HK-2 (cell line): ENCODE results near the gene RAB3C.
A peak's percentile ranks its signal among the peaks of the same experiment; 100 is the strongest.
"Not testable (repeated sequence)": the region's sequence is repeated elsewhere in the genome, so short reads cannot be mapped to it uniquely, and the experiment has no call there.

ENCODE experiments used
- DNase-seq: peaks from one replicate; pipeline ENCODE4 v3.0.0-alpha.2; 2018; ENCODE audit not compliant: unreplicated experiment

The RAB3C gene

GRCh38 chr5:58582803-58583491 lies at the start of gene RAB3C:
Gene RAB3C, plus strand, starts transcription at chr5:58583075. Its CDS starts 134 bp downstream, at chr5:58583209.
- DNase-seq, result peak; percentile 85

- not testable (repeated sequence) for DNase-seq
These were observed 40.9 kb upstream of the RAB3C start for GRCh38 chr5:58541935-58542334.

GRCh38 chr5:58542709-58543108 lies 40.2 kb upstream of the RAB3C start:
- no peak for DNase-seq

- no peak for DNase-seq
These were observed 39.2 kb upstream of the RAB3C start for GRCh38 chr5:58543723-58544122.

- DNase-seq, result no peak
These were observed 38.7 kb upstream of the RAB3C start for GRCh38 chr5:58544195-58544594.

GRCh38 chr5:58544926-58545325 lies 37.9 kb upstream of the RAB3C start:
- DNase-seq, result no peak

GRCh38 chr5:58545912-58546311 lies 37.0 kb upstream of the RAB3C start:
- no peak for DNase-seq

- DNase-seq, result no peak
These were observed 34.8 kb upstream of the RAB3C start for GRCh38 chr5:58548068-58548467.

GRCh38 chr5:58551492-58551891 lies 31.4 kb upstream of the RAB3C start:
- no peak for DNase-seq

- not testable (repeated sequence) for DNase-seq
These were observed 25.1 kb upstream of the RAB3C start for GRCh38 chr5:58557665-58558338.

- not testable (repeated sequence) for DNase-seq
These were observed 19.7 kb upstream of the RAB3C start for GRCh38 chr5:58563016-58563700.

- DNase-seq, result not testable (repeated sequence)
These were observed 18.6 kb upstream of the RAB3C start for GRCh38 chr5:58564043-58564832.

- no peak for DNase-seq
These were observed 17.8 kb upstream of the RAB3C start for GRCh38 chr5:58565033-58565432.

- no peak for DNase-seq
These were observed 11.4 kb upstream of the RAB3C start for GRCh38 chr5:58571501-58571900.

GRCh38 chr5:58572973-58573372 lies 9.9 kb upstream of the RAB3C start:
- DNase-seq, result not testable (repeated sequence)

- DNase-seq, result no peak
These were observed 3.1 kb upstream of the RAB3C start for GRCh38 chr5:58579781-58580180.

GRCh38 chr5:58582019-58582802 lies 664 bp upstream of the RAB3C start:
- DNase-seq, result no peak

GRCh38 chr5:58595952-58596351 lies 13.1 kb downstream of the RAB3C start:
- no peak for DNase-seq

- no peak for DNase-seq
These were observed 15.6 kb downstream of the RAB3C start for GRCh38 chr5:58598440-58598839.

- DNase-seq, result no peak
These were observed 16.3 kb downstream of the RAB3C start for GRCh38 chr5:58599217-58599616.

- not testable (repeated sequence) for DNase-seq
These were observed 17.7 kb downstream of the RAB3C start for GRCh38 chr5:58600613-58601012.
